ENCODE measurements around the gene CHGA.

The CHGA gene

GRCh38 chr14:92931681-92932447 is 8.9 kb downstream of the CHGA start:
- no peak for FAIRE-seq

GRCh38 chr14:92932448-92933395 is 9.8 kb downstream of the CHGA start:
- FAIRE-seq, result no peak

- FAIRE-seq, result no peak
These were observed 10.5 kb downstream of the CHGA start for GRCh38 chr14:92933481-92933880.

GRCh38 chr14:92934196-92935085 is 11.5 kb downstream of the CHGA start:
- FAIRE-seq, result no peak

- FAIRE-seq, result no peak
These were observed 12.5 kb downstream of the CHGA start for GRCh38 chr14:92935446-92935845.

GRCh38 chr14:92936085-92936484 is 13.1 kb downstream of the CHGA start:
- no peak for FAIRE-seq

GRCh38 chr14:92937051-92937937 is 14.3 kb downstream of the CHGA start:
- no peak for FAIRE-seq

- FAIRE-seq, result no peak
These were observed 15.4 kb downstream of the CHGA start for GRCh38 chr14:92938235-92938875.

- no peak for FAIRE-seq
These were observed 16.1 kb downstream of the CHGA start for GRCh38 chr14:92938890-92939671.

GRCh38 chr14:92939699-92940098 is 16.7 kb downstream of the CHGA start:
- no peak for FAIRE-seq

GRCh38 chr14:92940543-92940942 is 17.6 kb downstream of the CHGA start:
- FAIRE-seq, result no peak

- no peak for FAIRE-seq
These were observed 18.6 kb downstream of the CHGA start for GRCh38 chr14:92941531-92941930.

GRCh38 chr14:92942136-92942535 is 19.2 kb downstream of the CHGA start:
- no peak for FAIRE-seq

GRCh38 chr14:92942576-92942975 is 19.6 kb downstream of the CHGA start:
- no peak for FAIRE-seq

GRCh38 chr14:92942976-92943710 is 20.2 kb downstream of the CHGA start:
- FAIRE-seq, result no peak

- FAIRE-seq, result no peak
These were observed 21.1 kb downstream of the CHGA start for GRCh38 chr14:92943855-92944570.

- no peak for FAIRE-seq
These were observed 22.0 kb downstream of the CHGA start for GRCh38 chr14:92944976-92945375.

GRCh38 chr14:92945544-92945943 is 22.6 kb downstream of the CHGA start:
- no peak for FAIRE-seq

Measured in islet of Langerhans (tissue), 1 donor.